Measurements from ENCODE around the gene INKA2. TPM values are rescaled to one million over a fixed set of nuclear protein-coding genes. Genes with fewer than 3 reads are reported as not detected.

The INKA2 gene
- total RNA-seq, 1 experiment from 2014 or later = 0.83 TPM

DNA sequence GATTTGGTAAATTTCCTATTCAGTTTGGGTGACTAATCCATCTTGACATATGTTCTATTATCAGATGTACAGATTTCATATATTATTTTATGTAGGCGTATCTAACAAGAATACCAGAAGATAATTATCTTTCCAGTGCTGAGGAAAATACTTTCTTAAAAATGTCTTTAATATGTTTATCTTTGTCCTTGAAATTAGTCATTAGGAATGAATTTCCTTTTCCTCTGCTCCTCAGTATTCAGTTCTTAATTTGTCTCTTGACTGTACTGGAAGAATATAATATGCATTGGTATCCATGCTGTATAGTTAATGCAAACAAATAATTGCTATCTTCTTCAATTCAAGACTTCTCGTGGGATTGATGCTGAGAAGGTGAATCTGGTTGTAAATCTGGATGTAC lies 23.1 kb upstream of the INKA2 start:
- no peak for DNase-seq
- Histone ChIP-seq H3K27me3 (ENCODE audit: control insufficient read depth, insufficient read depth, low read length) (no peaks in the 10 kb centered on the region), H3K36me3 (replicated peaks; ENCODE audit: control insufficient read depth, insufficient read depth, low read length) (peaks cover 40% of the 10 kb centered on the region), H3K4me3 (ENCODE audit: insufficient read depth, low read depth, low read length) (no peak overlapping the region)

DNA sequence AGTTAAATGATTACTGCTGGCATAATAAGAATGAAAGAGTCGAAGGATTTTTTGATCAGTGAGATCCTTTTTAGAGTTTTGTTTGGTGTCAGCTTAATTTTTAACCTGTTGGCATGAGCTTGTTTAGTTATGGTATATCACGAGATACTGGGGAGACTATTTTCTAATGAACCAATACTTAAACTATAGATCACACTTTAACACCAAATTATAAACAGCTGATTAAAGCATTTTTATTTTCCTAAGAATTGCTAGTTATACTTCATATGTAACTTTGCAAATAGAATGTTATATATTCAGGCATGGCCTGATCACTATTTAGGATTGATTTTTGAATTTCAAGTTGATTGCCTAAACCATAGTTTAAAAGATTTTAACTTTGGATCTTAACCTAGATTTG lies 22.5 kb upstream of the INKA2 start:
- H3K36me3 ChIP-seq (replicated peaks; ENCODE audit: control insufficient read depth, insufficient read depth, low read length) = peaks cover 41% of the 10 kb centered on the region
- no peak overlapping the region for H3K4me3 ChIP-seq (ENCODE audit: insufficient read depth, low read depth, low read length)
- DNase-seq = no peak
- H3K27me3 ChIP-seq (ENCODE audit: control insufficient read depth, insufficient read depth, low read length) = no peaks in the 10 kb centered on the region

DNA sequence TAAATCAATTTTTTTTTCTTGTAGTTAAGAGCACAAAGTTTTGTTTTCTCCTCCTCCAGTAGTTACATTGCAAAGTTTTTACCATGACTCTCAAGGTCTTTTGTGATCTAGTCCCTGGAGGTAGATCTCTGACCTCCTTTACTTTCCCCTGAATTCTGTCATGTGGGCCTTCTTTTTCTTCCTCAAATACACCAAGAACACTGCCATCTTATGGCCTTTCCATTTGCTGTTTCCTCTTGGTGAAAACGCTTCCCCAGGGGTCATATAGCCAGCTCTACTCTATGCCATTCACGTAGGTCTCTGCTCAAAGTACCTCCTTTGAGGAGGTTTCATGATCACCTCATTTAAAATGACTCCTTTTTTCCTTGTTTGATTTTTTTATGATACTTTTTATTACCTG lies 19.2 kb upstream of the INKA2 start:
- H3K27me3 ChIP-seq (ENCODE audit: control insufficient read depth, insufficient read depth, low read length) = no peaks in the 10 kb centered on the region
- H3K36me3 ChIP-seq (replicated peaks; ENCODE audit: control insufficient read depth, insufficient read depth, low read length) = peaks cover 27% of the 10 kb centered on the region
- DNase-seq = peak; percentile 65
- H3K4me3 ChIP-seq (ENCODE audit: insufficient read depth, low read depth, low read length) = no peak overlapping the region

DNA sequence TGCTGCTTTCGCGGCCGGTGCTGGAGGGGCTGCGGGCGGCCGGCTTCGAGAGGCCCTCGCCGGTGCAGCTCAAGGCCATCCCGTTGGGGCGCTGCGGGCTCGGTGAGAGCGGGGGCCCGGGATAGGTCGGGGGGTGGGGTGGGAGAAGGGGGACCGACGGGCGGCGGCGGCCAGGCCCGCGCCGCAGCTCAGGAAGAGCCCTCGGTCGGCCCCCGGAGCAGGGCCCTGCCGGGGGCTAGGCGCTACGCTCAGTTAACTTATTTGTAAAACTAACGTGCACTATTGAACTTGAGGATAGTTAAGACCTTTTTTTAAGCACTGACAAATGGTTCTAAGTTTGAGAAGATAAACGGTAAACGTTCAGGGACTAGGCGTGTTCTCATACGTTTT lies 16.9 kb upstream of the INKA2 start:
- H3K36me3 ChIP-seq (replicated peaks; ENCODE audit: control insufficient read depth, insufficient read depth, low read length) = peaks cover 14% of the 10 kb centered on the region

DNA sequence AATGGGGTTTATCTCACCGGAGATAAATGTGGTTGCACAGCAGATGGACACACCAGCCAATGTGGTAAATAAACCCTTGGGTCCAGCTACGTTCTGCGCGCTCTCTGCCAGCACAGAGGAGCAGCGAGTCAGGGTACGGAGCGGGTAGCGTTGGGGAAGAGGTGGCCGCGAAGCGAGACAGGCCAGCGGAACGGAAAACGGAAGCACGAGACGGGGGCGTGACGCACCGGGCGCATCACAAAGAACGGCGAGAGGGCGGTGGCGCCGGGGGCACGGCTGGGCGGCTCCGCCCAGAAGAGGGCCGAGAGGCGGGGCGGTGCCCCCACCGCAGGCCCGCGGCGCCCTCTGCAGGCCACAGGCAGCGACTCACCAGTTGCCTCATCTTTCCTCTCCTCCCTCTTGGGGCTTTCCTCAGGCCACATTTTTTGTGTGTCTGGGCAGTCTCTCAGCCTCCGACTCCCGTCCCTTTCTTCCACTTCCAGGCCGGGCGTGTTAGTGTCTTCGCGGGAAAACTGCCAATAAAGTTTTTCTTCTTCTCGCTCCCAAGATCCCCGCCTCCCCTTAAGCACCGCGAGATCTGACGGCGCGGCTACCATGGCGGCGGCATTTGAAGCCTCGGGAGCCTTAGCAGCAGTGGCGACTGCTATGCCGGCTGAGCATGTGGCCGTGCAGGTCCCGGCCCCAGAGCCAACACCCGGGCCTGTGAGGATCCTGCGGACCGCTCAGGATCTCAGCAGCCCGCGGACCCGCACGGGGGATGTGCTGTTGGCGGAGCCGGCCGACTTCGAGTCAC lies 16.3 kb upstream of the INKA2 start, which contains the start of gene DDX20:
DDX20 (plus strand) TSS at position 571 of the 793 bp plus-strand sequence; CDS start at position 595, 24 bp downstream.
- H3K36me3 ChIP-seq (replicated peaks; ENCODE audit: control insufficient read depth, insufficient read depth, low read length) = peaks cover 12% of the 10 kb centered on the region
- H3K27me3 ChIP-seq (ENCODE audit: control insufficient read depth, insufficient read depth, low read length) = no peaks in the 10 kb centered on the region
- peak within 1 kb of the TSS; percentile 95 for H3K4me3 ChIP-seq (ENCODE audit: insufficient read depth, low read depth, low read length)
- DNase-seq = peak; percentile 98

More for the DNA sequence above, 16.9 kb upstream of the INKA2 start:
- Histone ChIP-seq H3K27me3 (ENCODE audit: control insufficient read depth, insufficient read depth, low read length) (no peaks in the 10 kb centered on the region), H3K4me3 (ENCODE audit: insufficient read depth, low read depth, low read length) (peak overlapping the region; percentile 95)
- DNase-seq = peak; percentile 82

DNA sequence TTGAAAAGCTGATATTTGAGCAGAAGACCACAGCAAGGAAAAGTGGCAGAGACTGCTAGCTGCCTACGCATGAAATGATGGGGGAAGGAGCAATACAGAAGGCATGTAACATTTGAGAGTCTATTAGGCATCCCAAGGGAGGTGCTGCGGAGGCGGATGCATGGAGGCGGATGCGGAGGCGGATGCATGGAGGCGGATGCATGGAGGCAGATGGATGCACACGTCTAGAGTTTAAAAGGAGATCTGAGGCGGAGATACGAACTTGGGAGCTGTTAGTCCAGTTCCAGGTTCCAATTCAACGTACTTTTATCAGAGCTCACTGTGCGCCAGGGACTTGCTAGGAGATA lies 15.8 kb upstream of the INKA2 start:
- Histone ChIP-seq H3K4me3 (ENCODE audit: insufficient read depth, low read depth, low read length) (peak overlapping the region; percentile 95), H3K36me3 (replicated peaks; ENCODE audit: control insufficient read depth, insufficient read depth, low read length) (peaks cover 7% of the 10 kb centered on the region), H3K27me3 (ENCODE audit: control insufficient read depth, insufficient read depth, low read length) (no peaks in the 10 kb centered on the region)
- DNase-seq = peak; percentile 60

DNA sequence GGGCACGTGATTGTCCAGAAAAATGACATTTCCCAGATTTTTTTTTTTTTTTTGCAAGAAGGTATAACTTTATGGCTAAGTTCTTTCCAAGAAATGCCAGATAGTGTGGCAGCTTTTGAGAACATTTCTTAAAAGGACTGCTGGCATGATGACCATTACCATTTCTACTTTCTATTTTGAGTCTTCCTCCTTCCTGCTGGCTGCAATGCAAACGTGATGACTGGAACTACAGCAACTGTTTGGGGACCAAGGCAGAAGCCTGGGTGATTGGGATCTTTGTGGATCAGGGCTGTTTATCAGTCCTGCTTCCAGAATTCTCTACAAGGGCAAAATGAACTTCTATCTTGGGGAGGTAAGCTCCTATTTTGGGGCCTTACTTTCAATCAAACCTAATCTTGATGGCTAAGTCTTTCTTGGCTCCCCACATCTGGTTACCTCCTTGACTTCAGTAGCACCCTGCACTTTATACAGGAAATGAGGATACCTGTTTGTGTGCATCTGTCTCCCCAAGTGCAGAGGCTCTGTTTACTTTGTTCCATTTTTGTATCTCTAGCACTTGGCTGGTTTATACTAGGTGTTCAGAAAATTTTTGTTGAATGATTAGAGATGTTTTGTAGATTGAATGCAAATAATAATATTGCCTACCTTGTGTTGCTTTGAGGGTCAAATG lies 12.8 kb upstream of the INKA2 start:
- no peaks in the 10 kb centered on the region for H3K36me3 ChIP-seq (replicated peaks; ENCODE audit: control insufficient read depth, insufficient read depth, low read length)
- no peak overlapping the region for H3K4me3 ChIP-seq (ENCODE audit: insufficient read depth, low read depth, low read length)
- H3K27me3 ChIP-seq (ENCODE audit: control insufficient read depth, insufficient read depth, low read length) = no peaks in the 10 kb centered on the region
- DNase-seq = no peak

DNA sequence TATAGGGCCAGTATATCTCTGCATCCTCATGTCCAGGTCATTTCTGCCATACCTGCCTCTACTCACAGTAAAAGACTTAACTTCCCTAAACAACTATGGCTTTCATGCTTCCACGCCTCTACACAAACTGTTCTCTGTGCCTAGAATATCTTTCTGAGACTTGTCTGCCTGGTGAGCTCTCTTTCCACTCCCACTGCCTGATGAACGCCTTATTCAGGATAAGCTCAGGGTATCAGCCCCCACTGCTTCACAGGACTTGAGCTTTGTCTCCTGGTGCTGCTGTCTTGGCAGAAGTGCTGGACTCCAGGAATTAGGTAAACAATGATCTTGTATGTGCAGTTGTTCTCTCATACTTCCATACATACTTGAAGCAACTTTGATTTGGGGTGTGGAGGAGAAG lies 11.7 kb upstream of the INKA2 start:
- Histone ChIP-seq H3K36me3 (replicated peaks; ENCODE audit: control insufficient read depth, insufficient read depth, low read length) (no peaks in the 10 kb centered on the region), H3K4me3 (ENCODE audit: insufficient read depth, low read depth, low read length) (no peak overlapping the region), H3K27me3 (ENCODE audit: control insufficient read depth, insufficient read depth, low read length) (no peaks in the 10 kb centered on the region)
- no peak for DNase-seq

DNA sequence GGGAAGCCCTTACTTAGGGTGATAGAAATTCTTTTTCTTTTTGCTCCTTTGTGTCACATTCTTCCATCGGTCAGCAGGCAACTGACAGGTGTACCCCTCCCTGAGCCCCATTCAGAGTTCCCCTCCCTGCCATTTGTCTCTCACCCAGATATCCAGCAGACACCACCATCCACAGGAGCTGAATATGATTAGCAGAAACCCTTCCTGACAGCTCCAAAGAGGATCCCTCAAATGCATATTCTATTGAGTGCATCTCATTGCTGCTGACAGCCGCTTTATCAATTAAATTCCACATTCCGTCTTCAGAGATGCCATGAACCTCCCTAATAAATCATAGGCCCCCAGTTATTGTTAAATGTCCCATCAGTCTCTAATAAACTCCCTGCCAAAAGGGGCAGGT lies 10.4 kb upstream of the INKA2 start:
- no peak for DNase-seq
- Histone ChIP-seq H3K4me3 (ENCODE audit: insufficient read depth, low read depth, low read length) (no peak overlapping the region), H3K36me3 (replicated peaks; ENCODE audit: control insufficient read depth, insufficient read depth, low read length) (no peaks in the 10 kb centered on the region)

DNA sequence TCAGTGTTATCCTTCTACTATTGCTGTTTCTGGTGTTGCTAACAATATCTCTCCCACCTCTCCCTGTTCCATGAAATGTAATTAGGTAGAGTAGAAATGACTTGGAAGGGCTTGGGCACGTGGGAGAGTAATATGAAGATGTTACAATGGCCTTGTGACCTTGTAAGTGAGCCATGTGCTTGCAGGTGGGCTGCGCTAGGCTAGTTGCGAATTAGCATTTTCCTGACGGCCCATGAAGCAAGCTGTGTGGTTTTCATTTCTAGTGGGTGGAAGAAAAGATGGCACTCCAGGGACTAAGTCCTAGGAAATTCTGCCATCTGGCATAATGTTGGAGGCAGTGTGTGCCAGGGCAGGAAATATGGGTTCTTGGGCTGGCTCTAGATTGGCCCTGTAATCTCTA lies 8.8 kb upstream of the INKA2 start:
- DNase-seq = no peak
- H3K36me3 ChIP-seq (replicated peaks; ENCODE audit: control insufficient read depth, insufficient read depth, low read length) = no peaks in the 10 kb centered on the region

More for the DNA sequence above, 10.4 kb upstream of the INKA2 start:
- no peaks in the 10 kb centered on the region for H3K27me3 ChIP-seq (ENCODE audit: control insufficient read depth, insufficient read depth, low read length)

DNA sequence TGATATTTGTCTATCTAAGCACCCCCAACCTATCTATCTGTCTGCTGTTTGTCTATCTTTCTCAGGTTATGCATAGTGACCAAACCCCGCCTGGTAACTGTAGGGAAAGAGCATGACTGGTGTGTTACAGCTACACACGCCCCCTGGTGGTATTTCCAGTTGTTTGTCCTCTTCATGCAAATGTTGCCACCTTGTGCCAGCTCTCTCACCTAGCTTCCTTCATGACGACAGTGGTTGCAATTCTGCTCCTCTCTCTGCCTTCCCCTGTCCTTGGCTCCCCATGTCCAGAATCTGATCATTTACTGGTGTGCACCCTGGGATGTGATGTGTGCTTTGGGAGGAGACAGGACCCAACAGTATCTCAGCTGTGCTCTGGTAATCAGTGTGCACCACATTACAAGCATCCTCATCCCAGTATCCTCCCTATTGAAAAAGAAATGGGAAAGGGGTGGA lies 8.1 kb upstream of the INKA2 start:
- Histone ChIP-seq H3K27me3 (ENCODE audit: control insufficient read depth, insufficient read depth, low read length) (no peaks in the 10 kb centered on the region), H3K36me3 (replicated peaks; ENCODE audit: control insufficient read depth, insufficient read depth, low read length) (no peaks in the 10 kb centered on the region), H3K4me3 (ENCODE audit: insufficient read depth, low read depth, low read length) (no peak overlapping the region)
- peak; percentile 74 for DNase-seq

More for the DNA sequence above, 8.8 kb upstream of the INKA2 start:
- no peaks in the 10 kb centered on the region for H3K27me3 ChIP-seq (ENCODE audit: control insufficient read depth, insufficient read depth, low read length)
- no peak overlapping the region for H3K4me3 ChIP-seq (ENCODE audit: insufficient read depth, low read depth, low read length)

DNA sequence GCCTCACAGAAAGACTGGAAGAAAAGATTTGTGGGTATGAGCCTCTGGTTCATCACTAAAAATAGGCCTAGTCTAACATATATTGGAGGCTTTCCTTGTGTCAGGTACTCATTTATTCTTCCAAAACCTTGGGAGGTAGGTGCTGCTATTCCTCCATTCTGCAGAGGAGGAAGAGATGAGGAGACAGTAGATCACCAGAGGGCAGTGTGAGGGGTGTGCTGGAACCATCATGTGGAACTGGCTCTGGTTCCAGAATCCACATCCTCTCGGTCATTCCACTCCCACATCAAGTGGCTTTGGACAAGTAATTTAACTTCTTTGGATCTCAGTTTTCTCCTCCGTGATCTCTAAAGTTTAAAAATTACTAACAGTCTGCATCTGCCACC lies 7.4 kb upstream of the INKA2 start:
- Histone ChIP-seq H3K36me3 (replicated peaks; ENCODE audit: control insufficient read depth, insufficient read depth, low read length) (no peaks in the 10 kb centered on the region), H3K4me3 (ENCODE audit: insufficient read depth, low read depth, low read length) (no peak overlapping the region), H3K27me3 (ENCODE audit: control insufficient read depth, insufficient read depth, low read length) (no peaks in the 10 kb centered on the region; the same call in 1 of the 2 replicates)
- DNase-seq = no peak

DNA sequence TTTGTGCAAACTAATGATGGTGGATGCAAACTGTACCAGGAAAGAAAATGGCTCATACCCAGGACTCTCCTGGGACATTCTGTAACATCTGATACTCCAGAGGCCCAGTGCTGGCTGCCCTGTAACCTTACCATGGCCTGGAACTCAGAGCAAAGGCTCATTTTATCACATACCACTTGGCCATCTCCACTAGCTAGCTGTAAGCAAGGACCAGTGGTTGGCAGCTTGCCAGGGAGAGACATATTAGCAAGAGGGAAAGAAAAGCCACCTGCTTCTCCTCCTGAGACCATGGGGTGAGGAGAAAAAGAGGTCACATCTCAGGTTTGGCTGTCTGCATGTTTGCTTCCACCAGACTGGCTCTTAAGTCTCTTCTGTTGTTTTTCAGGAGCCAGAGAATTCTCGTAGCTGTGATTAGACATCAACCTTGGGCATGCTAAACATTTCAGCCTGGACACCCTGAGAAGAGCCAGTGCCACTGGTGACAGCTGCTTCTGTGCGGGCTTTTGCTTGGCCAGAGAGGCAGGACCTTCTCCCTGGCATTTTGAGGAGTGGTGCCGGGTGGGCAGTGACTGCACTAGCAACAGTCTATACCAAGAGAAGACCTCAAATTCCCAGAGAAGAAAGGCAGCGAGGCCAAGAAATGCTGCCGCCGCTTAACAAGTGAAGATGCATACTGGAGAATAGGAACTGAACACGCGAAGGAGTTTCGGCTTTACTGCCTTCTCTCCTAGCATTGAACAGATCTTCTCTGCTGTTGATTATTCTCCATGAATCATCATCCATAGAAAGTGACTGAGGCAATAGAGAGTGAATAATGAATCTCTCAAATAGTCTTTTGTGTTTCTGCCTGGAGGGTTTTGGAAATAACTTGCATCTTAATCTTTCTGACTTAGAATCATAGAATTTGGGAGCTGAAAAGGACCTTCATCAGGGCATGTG lies 6.7 kb upstream of the INKA2 start:
- H3K27me3 ChIP-seq (ENCODE audit: control insufficient read depth, insufficient read depth, low read length) = peaks cover 6% of the 10 kb centered on the region
- no peak for DNase-seq
- no peak overlapping the region for H3K4me3 ChIP-seq (ENCODE audit: insufficient read depth, low read depth, low read length)
- no peaks in the 10 kb centered on the region for H3K36me3 ChIP-seq (replicated peaks; ENCODE audit: control insufficient read depth, insufficient read depth, low read length)

DNA sequence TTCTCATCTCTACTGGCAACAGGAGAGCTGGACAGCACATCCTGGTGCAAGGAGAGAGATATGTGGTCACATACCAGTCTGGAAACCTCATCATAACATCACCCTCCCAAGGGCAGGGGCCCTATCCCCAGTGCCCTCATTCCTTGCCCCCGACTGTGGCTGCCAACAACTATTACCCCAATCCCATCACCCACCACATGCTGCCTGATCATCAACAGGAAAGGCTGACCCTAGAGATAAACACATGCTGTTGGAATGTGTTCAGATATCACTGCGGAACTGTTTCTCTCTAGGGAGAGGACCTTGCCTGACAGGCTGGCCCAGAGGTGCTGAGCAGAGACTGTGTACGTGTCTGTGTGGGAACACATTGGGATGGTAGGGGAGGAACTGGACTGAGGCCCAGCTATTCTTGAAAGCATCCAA lies 4.5 kb upstream of the INKA2 start:
- Histone ChIP-seq H3K27me3 (ENCODE audit: control insufficient read depth, insufficient read depth, low read length) (peaks cover 9% of the 10 kb centered on the region), H3K36me3 (replicated peaks; ENCODE audit: control insufficient read depth, insufficient read depth, low read length) (no peaks in the 10 kb centered on the region), H3K4me3 (ENCODE audit: insufficient read depth, low read depth, low read length) (no peak overlapping the region)
- no peak for DNase-seq

Measured in H7 (cell line).